Fibroblast of lung (primary cell): ENCODE measurements around the gene OR2T12.
"Not testable (repeated sequence)": the region's sequence is repeated elsewhere in the genome, so short reads cannot be mapped to it uniquely, and the experiment has no call there.

ENCODE experiments used
- CTCF ChIP-seq, 2 donors: IDR thresholded peaks in 1 of 2; conservative IDR thresholded peaks in 1 of 2; 1 replicate in 1 of 2; 2 replicates in 1 of 2; pipeline ENCODE4 v1.5.1; 2011 to 2012; ENCODE audit warnings: low read length in 2 of 2, control low read depth in 1 of 2, inconsistent platforms in 1 of 2, low read depth in 1 of 2, mild to moderate bottlenecking in 1 of 2
- EZH2 ChIP-seq: IDR thresholded peaks from 2 replicates; pipeline ENCODE4 v1.5.1; 2012; ENCODE audit warnings: low read length, control low read depth, mild to moderate bottlenecking; ENCODE audit errors: missing control alignments

DNA sequence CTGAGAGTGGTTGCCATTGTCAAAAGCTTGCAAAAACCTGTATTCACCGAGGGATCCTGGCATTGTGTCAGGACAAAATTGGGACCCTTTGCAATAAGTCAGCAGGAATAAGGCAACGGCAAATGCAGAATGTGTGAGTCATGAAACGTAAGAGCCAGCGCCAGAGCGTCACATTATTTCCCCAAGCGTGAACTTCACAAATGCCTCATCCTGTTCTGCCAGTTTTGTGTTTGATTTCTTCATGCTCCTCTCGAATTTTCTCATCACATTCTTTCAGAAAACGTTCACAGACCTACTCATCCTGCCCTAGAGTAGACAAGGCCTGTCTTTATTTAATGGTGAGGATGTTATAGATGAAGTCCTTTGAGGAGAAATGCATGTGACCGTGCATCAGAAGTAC is 2.4 kb upstream of the OR2T12 start:
- TF ChIP-seq CTCF (conservative IDR thresholded peaks at IDR 0.05 in 1 of 2, IDR thresholded peaks at IDR 0.05 in 1 of 2; ENCODE audit: low read depth in 1 of 2, low read length in 2 of 2); EZH2: not testable (repeated sequence)
